Kasumi-1 (cell line): Measurements from ENCODE around the gene MRPL58.
"Not testable (repeated sequence)": the region's sequence is repeated elsewhere in the genome, so short reads cannot be mapped to it uniquely, and the experiment has no call there.

Experiments used
- DNase-seq, 2 experiments: peaks; one replicate each; lab custom pipeline; 2025; lab: John Stamatoyannopoulos, UW

Gene MRPL58

GRCh38 chr17:75013092-75013559 is 656 bp downstream of the MRPL58 start:
- DNase-seq, result peak in 1 of 2 experiments; percentile 35

DNA sequence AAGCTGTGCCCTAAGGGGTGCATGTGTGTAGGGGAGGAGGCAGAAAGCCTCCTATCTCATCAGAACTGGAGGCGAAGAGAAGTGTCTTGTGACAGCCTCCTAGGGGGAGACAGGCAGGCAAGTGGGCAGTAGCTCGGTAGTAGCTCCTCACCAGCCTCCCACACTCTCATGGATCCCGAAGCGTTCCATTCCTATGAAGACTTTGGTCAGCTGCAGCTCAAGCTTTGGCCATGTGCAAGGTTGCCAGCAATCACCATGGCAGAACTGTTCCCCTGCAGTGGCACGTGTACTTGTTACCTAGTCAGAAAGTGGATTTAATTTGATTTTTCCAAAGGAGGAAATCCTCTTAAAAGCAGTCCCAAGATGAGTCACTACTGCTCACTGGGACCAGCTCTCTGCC is 6.7 kb downstream of the MRPL58 start:
- no peak for DNase-seq

- no peak for DNase-seq
Observed at GRCh38 chr17:75019710-75020109, 7.2 kb downstream of the MRPL58 start.

- DNase-seq, result no peak
Observed at GRCh38 chr17:75020331-75021110, 8.1 kb downstream of the MRPL58 start.

DNA sequence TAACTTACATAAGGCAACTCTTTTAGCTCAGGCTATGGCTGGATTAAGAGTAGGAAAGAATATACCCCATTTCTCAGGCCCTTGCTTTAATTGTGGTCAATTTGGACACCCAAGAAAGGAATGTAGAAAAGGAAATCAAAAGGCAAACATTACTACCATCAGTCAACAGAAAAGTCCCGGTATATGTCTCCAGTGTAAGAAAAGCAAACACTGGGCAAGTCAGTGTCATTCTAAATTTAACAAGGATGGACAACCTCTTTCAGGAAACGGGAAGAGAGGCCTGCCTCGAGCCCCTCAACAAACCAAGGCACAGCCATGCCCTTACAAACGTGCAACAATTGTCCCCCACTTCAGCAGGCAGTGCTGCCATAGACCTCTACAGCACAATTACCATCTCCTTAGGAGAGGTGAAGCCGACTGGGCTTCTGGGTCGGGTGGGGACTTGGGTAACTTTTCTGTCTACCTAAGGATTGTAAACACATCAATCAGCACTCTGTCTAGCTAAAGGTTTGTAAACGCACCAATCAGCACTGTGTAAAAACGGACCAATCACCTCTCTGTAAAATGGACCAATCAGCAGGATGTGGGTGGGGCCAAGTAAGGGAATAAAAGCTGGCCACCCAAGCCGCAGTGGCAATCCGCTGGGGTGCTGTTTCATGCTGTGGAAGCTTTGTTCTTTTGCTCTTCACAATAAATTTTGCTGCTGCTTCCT is 12.4 kb downstream of the MRPL58 start:
- no peak for DNase-seq

GRCh38 chr17:75025398-75025734 is 12.9 kb downstream of the MRPL58 start:
- peak; percentile 73 to 79 for DNase-seq

GRCh38 chr17:75026650-75027049 is 14.2 kb downstream of the MRPL58 start:
- DNase-seq, result peak in 1 of 2 experiments; percentile 20

GRCh38 chr17:75030161-75030560 is 17.7 kb downstream of the MRPL58 start:
- peak in 1 of 2 experiments; percentile 33 for DNase-seq

GRCh38 chr17:75031972-75032719 is 19.7 kb downstream of the MRPL58 start:
- peak; percentile 51 to 80 for DNase-seq

DNA sequence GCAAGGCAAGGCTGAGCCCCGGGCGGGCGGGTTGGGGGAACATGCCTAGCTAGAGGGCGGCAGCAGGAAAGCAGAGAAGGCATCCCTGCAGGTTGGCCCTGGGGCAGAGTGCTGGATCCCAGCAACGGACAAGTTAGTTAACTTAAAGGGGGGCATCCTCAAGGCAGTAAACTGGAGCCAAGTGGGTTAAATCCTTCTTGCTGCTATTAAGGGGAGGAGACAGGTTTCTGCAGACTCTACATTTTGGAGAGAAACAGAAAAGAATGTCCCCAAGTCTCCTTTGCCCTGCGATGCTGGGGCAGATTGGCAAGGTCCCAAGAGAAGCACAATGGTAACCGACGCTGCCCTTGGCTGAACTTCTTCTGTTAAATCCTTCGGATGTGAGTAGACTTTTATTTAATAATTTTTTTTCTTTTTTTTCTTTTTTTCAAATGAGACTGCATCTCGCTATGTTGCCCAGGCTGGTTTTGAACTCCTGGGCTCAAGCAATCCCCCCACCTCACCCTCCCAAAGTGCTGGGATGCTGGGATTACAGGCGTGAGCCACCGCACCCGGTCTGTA is 20.3 kb downstream of the MRPL58 start:
- no peak for DNase-seq

GRCh38 chr17:75033346-75034235 is 21.1 kb downstream of the MRPL58 start:
- peak; percentile 85 to 86 for DNase-seq

DNA sequence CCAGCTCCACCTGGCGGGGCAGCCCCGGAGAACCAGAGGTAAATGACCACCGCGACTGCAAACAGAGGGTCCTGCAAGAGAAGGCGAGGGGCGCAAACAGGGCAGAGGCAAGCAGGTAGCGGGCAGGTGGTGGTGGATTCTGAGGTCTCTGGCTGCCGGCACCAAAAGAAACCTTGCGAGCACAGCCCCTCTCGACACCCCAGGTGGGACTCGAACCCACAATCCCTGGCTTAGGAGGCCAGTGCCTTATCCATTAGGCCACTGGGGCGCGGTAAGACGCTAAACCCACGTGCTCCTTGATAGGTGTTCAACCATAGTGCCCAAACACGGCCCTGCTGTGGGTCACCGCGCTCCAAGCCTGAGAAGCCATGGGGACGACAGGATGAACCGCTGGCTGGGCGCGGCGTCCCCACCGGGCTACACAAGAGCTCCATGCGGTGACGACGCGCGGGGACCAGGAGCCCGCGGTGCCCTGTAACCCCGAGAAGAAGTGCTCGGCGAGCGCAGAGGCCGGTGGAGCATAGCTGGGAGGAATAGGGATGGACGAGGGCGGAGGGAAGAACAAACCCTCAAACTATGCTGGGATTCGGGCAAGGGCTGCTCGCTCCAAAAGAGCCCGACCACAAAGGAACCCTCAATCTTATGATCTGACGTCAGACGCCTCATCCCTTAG is 21.9 kb downstream of the MRPL58 start:
- DNase-seq, result peak; percentile 90 to 93

DNA sequence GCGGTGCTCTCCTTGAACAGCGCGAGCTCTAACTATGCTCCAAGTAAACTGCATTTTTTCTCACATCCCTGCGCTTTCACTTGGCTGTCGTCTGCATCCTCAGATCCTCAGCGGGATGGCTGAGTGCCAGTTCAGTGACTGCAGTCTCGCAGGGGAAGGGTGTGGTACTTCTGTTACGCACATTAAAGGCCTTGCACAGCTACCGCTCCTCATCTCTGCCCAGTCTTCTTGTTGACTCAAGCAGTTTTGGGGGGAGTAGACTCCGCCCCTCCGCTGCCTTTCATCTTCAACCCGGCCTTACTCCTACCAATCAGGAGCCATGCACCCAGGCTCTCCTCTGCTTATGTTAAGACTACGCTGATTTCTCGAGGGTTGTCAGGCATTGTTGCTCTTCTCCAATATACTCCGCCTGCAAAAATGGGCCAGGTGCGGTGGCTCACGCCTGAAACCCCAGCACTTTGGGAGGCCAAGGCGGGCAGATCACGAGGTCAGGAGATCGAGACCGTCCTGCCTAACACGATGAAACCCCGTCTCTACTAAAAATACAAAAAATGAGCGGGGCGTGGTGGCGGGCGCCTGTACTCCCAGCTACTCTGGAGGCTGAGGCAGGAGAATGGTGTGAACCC is 24.3 kb downstream of the MRPL58 start:
- no peak for DNase-seq

GRCh38 chr17:75039238-75039637 is 26.8 kb downstream of the MRPL58 start:
- peak; percentile 78 to 87 for DNase-seq

DNA sequence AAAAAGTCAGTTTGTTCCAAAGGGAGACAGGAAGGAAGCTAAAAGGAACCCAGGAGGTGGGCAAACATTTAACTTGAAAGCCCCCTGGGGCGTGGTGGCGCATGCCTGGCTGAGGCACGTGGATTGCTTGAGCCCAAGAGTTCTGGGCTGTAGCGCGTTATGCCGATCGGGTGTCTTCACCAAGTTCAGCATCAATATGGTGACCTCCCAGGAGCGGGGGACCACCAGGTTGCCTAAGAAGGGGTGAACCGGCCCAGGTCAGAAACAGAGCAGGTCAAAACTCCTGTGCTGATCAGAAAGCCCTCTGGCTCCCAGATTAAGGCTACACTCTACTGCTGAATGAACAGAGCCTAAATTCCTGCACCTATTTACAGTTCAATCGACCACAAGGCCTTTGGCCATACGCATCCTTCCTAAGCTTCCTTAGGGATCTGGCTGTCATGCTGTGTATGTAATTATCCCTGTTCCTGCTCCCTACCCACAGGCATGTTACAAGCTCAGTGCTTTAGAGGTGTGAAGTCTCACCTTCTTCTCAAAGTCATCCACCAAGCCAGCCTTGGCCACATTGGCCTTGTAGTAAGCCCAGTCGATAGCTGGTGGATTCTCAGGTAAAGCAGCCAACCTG is 29.3 kb downstream of the MRPL58 start:
- DNase-seq, result no peak

DNA sequence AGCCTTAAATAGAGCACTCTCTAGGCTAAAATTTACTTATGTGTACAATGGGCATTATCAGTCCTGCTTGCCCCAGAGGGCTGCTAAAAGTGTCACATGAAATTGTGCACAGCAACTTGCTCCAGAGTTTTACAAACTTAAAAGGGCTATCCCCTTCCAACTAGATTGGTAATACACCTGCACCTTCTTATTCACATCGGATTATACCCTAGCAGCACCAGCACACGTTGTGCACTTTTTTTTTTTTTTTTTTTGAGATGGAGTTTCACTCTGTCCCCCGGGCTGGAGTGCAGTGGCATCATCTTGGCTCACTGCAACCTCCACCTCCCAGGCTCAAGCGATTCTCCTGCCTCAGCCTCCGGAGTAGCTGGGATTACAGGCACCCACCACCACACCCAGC is 31.3 kb downstream of the MRPL58 start:
- DNase-seq, result not testable (repeated sequence)

GRCh38 chr17:75044716-75045115 is 32.2 kb downstream of the MRPL58 start:
- no peak for DNase-seq

DNA sequence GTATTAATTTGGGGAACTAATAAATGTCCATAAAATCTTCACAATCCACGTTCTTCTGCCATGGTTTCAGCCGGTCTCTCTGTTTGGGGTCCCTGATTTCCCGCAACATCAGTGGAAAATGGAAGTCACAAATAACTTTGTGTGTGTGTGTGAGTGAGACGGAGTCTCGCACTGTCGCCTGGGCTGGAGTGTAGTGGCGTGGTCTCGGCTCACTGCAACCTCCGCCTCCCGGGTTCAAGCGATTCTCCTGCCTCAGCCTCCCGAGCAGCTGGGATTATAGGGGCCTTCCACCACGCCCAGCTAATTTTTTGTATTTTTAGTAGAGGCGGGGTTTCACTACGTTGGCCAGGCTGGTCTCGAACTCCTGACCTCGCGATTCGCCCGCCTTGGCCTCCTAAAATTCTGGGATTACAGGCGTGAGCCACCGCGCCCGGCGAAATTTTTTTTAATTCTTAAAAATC is 33.5 kb downstream of the MRPL58 start:
- not testable (repeated sequence) for DNase-seq
